GM12865 (cell line): ENCODE data around the gene CGB1.
"Not testable (repeated sequence)": the region's sequence is repeated elsewhere in the genome, so short reads cannot be mapped to it uniquely, and the experiment has no call there.

Source experiments
- DNase-seq: peaks from one replicate; pipeline ENCODE4 v3.0.0; 2010; ENCODE audit warnings: low read depth
- H3K4me3 ChIP-seq: 2 replicates; pipeline ENCODE4 v1.5.1; 2011; ENCODE audit warnings: mild to moderate bottlenecking, low read depth, low read length, control low read depth
- CTCF ChIP-seq: IDR thresholded peaks from 2 replicates; pipeline ENCODE4 v1.5.1; 2011; ENCODE audit warnings: low read length, control low read depth, low read depth, inconsistent platforms; ENCODE audit not compliant: insufficient read depth; ENCODE audit errors: missing control alignments

Gene CGB1

GRCh38 chr19:49036815-49037214 lies at the start of gene CGB1:
TSS of gene CGB1 (minus strand) at chr19:49036895. CDS start at chr19:49036711, 184 bp downstream.
- not testable (repeated sequence) for H3K4me3 ChIP-seq, DNase-seq
- TF ChIP-seq CTCF: peak; percentile 53

- TF ChIP-seq CTCF: no peak
- no peak for DNase-seq
- peak overlapping the region; percentile 91 for H3K4me3 ChIP-seq
These were observed 49.6 kb upstream of the CGB1 start for GRCh38 chr19:49086296-49086695.

GRCh38 chr19:49085868-49086232 lies 49.2 kb upstream of the CGB1 start:
- no peak for TF ChIP-seq CTCF
- peak overlapping the region; percentile 91 for H3K4me3 ChIP-seq
- no peak for DNase-seq

GRCh38 chr19:49085020-49085867 lies 48.5 kb upstream of the CGB1 start, which contains the start of gene SNRNP70:
TSS of gene SNRNP70 (plus strand) at chr19:49085451. CDS start at chr19:49086415, 964 bp downstream.
- peak within 1 kb of the TSS; percentile 91 for H3K4me3 ChIP-seq
- peak; percentile 100 for DNase-seq
- TF ChIP-seq CTCF: no peak

- H3K4me3 ChIP-seq: peak overlapping the region; percentile 50
- no peak for DNase-seq
- no peak for TF ChIP-seq CTCF
These were observed 47.7 kb upstream of the CGB1 start for GRCh38 chr19:49084206-49085019.

- H3K4me3 ChIP-seq: no peak overlapping the region
- no peak for TF ChIP-seq CTCF
- DNase-seq: no peak
These were observed 44.6 kb upstream of the CGB1 start for GRCh38 chr19:49081273-49081672.
